Astrocyte of the cerebellum (primary cell): Measurements from ENCODE around the gene RUNX2.

ENCODE experiments used
- DNase-seq: peaks from one replicate; pipeline ENCODE4 v3.0.0-alpha.2; 2011; ENCODE audit warnings: low read depth
- H3K4me3 ChIP-seq: 2 replicates; pipeline ENCODE4 v1.5.1; 2011; ENCODE audit warnings: mild to moderate bottlenecking, low read depth, low read length, moderate library complexity
- in situ Hi-C: cut with HindIII; loops from 2 replicates; pipeline ENCODE4 v1.10.0; 2017; ENCODE audit warnings: low sequenced_read_pairs
- TF ChIP-seq, protein P1 (sequence below): IDR thresholded peaks from 2 replicates; pipeline ENCODE4 v1.5.1; 2012; ENCODE audit warnings: low read length, low read depth, moderate library complexity, mild to moderate bottlenecking; ENCODE audit errors: missing control alignments

Gene RUNX2

GRCh38 chr6:45607798-45608197 lies 279.7 kb downstream of the RUNX2 start:
- H3K4me3 ChIP-seq: no peak overlapping the region
- TF ChIP-seq, protein P1, sequence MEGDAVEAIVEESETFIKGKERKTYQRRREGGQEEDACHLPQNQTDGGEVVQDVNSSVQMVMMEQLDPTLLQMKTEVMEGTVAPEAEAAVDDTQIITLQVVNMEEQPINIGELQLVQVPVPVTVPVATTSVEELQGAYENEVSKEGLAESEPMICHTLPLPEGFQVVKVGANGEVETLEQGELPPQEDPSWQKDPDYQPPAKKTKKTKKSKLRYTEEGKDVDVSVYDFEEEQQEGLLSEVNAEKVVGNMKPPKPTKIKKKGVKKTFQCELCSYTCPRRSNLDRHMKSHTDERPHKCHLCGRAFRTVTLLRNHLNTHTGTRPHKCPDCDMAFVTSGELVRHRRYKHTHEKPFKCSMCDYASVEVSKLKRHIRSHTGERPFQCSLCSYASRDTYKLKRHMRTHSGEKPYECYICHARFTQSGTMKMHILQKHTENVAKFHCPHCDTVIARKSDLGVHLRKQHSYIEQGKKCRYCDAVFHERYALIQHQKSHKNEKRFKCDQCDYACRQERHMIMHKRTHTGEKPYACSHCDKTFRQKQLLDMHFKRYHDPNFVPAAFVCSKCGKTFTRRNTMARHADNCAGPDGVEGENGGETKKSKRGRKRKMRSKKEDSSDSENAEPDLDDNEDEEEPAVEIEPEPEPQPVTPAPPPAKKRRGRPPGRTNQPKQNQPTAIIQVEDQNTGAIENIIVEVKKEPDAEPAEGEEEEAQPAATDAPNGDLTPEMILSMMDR: no peak
- no peak for DNase-seq
- in situ Hi-C loops: no loop called here

DNA sequence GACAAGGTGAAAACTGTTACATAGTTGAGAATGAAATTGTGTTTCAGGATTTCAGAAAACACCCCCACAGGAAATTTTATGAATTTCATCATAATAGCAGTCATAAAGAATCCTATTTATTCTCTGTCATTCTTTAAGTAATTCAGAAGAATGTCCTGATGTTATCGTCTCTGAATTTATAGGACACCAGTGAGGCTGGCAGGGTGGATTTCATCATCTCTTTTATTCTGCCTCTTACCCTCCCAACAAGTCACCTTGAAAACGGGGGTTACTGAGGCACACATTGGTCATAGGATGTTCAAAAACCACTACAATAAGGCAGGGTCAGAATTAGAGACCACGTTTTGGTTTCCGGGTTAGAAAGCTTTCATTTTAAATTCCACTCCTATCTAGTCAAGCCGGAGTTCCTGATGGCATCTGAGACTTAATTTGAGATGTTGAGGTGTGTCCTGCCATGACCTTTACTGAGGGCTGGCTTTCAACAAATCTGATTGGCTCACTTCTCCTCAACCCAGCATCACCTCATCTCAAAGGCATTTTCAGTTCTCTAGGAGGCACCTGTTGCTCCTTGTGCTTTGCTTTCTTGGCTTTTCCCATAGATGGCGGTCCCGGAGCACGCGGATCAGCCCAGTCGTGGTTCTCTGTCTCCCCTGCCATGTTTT lies 280.3 kb downstream of the RUNX2 start:
- no peak overlapping the region for H3K4me3 ChIP-seq
- TF ChIP-seq, protein P1: no peak
- no peak for DNase-seq
- in situ Hi-C loops: no loop called here

DNA sequence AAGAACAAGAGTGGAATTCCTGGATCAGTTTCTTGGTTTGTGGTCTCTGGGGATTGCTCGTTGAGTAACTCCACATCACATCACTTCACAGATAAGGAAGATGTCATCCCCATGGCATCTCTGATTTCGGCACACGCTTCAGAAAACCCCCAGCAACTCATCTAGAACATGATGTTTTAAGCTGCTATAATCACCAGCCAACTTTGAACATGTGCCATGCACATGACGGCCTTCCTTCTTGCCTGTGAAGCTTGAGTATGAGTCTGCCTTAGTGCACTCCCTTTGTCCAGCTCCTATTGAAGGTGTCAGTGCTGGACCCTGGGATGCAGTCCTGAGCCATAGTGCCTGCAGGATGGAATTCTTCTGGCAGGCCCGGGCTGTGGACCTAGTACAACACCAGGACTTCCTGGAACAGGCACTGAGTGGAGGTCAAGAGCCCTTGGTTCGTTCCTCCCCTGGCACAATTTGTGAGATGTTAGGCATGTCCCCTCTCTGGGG lies 281.1 kb downstream of the RUNX2 start:
- TF ChIP-seq, protein P1: no peak
- no peak overlapping the region for H3K4me3 ChIP-seq
- DNase-seq: no peak
- in situ Hi-C loops: no loop called here

DNA sequence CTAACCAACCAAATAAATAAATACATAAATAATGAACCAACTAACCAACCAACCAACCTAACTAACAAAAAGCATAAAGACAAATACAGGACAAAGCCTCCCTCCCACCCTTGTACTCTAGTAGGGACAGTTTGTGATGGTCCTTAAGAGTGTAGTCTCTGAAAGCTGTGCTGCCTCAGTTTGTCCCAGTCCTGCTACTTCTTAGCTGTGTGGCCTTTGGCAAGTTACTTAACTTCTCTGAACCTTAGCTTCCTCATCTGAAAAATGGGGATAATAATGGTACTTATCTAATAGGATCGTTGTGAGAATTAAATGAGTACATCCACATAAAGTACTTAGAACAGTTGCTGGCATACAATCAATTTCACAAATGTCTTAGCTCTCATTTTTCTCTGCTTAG lies 282.2 kb downstream of the RUNX2 start:
- DNase-seq: no peak
- H3K4me3 ChIP-seq: no peak overlapping the region
- TF ChIP-seq, protein P1: no peak
- in situ Hi-C loops: no loop called here

DNA sequence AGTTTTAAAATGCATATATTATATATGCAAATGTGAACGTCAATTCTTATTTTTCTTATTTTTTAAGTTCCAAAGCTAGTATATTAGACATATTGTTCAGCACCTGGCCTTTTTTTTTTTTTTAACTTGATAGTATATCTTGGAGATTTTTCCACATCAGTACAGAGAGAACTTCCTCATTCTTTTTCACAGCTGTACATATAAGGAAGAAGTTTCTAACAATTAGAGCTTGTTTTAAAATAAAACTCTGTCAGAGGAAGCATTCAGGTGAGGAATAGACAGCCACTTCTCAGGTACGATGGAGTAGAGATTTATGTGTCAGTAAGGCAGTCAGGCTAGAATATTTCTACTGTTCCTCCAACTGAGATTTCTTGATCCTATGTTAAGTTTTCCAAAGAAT lies 282.7 kb downstream of the RUNX2 start:
- DNase-seq: no peak
- H3K4me3 ChIP-seq: no peak overlapping the region
- in situ Hi-C loops: no loop called here
- TF ChIP-seq, protein P1: no peak

- in situ Hi-C loops: no loop called here
- TF ChIP-seq, protein P1: no peak
- DNase-seq: no peak
- H3K4me3 ChIP-seq: no peak overlapping the region
These were observed 283.4 kb downstream of the RUNX2 start for GRCh38 chr6:45611491-45611890.
